ENCODE results near the gene SHISA9. TPM values are rescaled to one million over a fixed set of nuclear protein-coding genes. Genes with fewer than 3 reads are reported as not detected.
A peak's percentile ranks its signal among the peaks of the same experiment; 100 is the strongest.

SHISA9 gene
- polyA plus RNA-seq, 6 donors from 2014 or later = not detected

- no peak for DNase-seq
- peaks cover 0 to 4% (median 0%) of the 10 kb centered on the region in 3 donors for H3K27me3 Mint-ChIP-seq
- ATAC-seq (ENCODE audit: low read depth in 2 of 2) = no peak
- H3K4me1 Mint-ChIP-seq = no peaks in the 10 kb centered on the region
- no peak overlapping the region for H3K27ac Mint-ChIP-seq
- no peaks in the 10 kb centered on the region for H3K36me3 Mint-ChIP-seq
- no peak overlapping the region for H3K4me3 Mint-ChIP-seq
- peaks cover 4 to 14% (median 9%) of the 10 kb centered on the region in 7 donors for H3K9me3 Mint-ChIP-seq
Observed at GRCh38 chr16:13083681-13084080, 182.3 kb downstream of the SHISA9 start.

- no peak overlapping the region for H3K27ac Mint-ChIP-seq
- H3K9me3 Mint-ChIP-seq = peaks cover 4 to 19% (median 9%) of the 10 kb centered on the region in 7 donors
- H3K4me3 Mint-ChIP-seq = no peak overlapping the region
- peaks cover 0 to 4% (median 0%) of the 10 kb centered on the region in 3 donors for H3K27me3 Mint-ChIP-seq
- no peaks in the 10 kb centered on the region for H3K4me1 Mint-ChIP-seq
- no peak for DNase-seq
- no peaks in the 10 kb centered on the region for H3K36me3 Mint-ChIP-seq
- ATAC-seq (ENCODE audit: low read depth in 2 of 2) = no peak
Observed at GRCh38 chr16:13084331-13084730, 182.9 kb downstream of the SHISA9 start.

GRCh38 chr16:13093661-13094060 is 192.3 kb downstream of the SHISA9 start:
- peaks cover 0 to 15% of the 10 kb centered on the region in 2 donors for H3K36me3 Mint-ChIP-seq
- no peak overlapping the region for H3K27ac Mint-ChIP-seq

GRCh38 chr16:13095061-13095460 is 193.7 kb downstream of the SHISA9 start:
- Mint-ChIP-seq H3K4me3 (no peak overlapping the region), H3K36me3 (peaks cover 0 to 15% of the 10 kb centered on the region in 2 donors), H3K4me1 (no peaks in the 10 kb centered on the region), H3K27ac (no peak overlapping the region), H3K9me3 (peaks cover 4 to 32% (median 21%) of the 10 kb centered on the region in 7 donors), H3K27me3 (peaks cover 0 to 5% (median 0%) of the 10 kb centered on the region in 3 donors)
- no peak for DNase-seq
- no peak for ATAC-seq (ENCODE audit: low read depth in 2 of 2)

More at GRCh38 chr16:13093661-13094060, 192.3 kb downstream of the SHISA9 start:
- Mint-ChIP-seq H3K27me3 (peaks cover 0 to 5% (median 0%) of the 10 kb centered on the region in 3 donors), H3K9me3 (peaks cover 8 to 41% (median 24%) of the 10 kb centered on the region in 7 donors), H3K4me1 (no peaks in the 10 kb centered on the region), H3K4me3 (no peak overlapping the region)
- ATAC-seq (ENCODE audit: low read depth in 2 of 2) (no peak), DNase-seq (no peak)

- H3K36me3 Mint-ChIP-seq = no peaks in the 10 kb centered on the region
- no peak overlapping the region for H3K4me3 Mint-ChIP-seq
- DNase-seq (no peak), ATAC-seq (ENCODE audit: low read depth in 2 of 2) (no peak)
- peaks cover 0 to 5% (median 4%) of the 10 kb centered on the region in 3 donors for H3K27me3 Mint-ChIP-seq
- H3K27ac Mint-ChIP-seq = no peak overlapping the region
- H3K9me3 Mint-ChIP-seq = peaks cover 0 to 11% (median 6%) of the 10 kb centered on the region in 7 donors
- no peaks in the 10 kb centered on the region for H3K4me1 Mint-ChIP-seq
Observed at GRCh38 chr16:13098536-13098935, 197.1 kb downstream of the SHISA9 start.

GRCh38 chr16:13099822-13100221 is 198.4 kb downstream of the SHISA9 start:
- Mint-ChIP-seq H3K27me3 (peaks cover 0 to 5% (median 4%) of the 10 kb centered on the region in 3 donors), H3K4me1 (no peaks in the 10 kb centered on the region), H3K9me3 (peaks cover 0 to 15% (median 9%) of the 10 kb centered on the region in 7 donors), H3K36me3 (no peaks in the 10 kb centered on the region), H3K27ac (no peak overlapping the region), H3K4me3 (no peak overlapping the region)
- no peak for ATAC-seq (ENCODE audit: low read depth in 2 of 2)
- DNase-seq = no peak

GRCh38 chr16:13100970-13101369 is 199.6 kb downstream of the SHISA9 start:
- Mint-ChIP-seq H3K9me3 (peaks cover 4 to 16% (median 13%) of the 10 kb centered on the region in 7 donors), H3K27me3 (peaks cover 0 to 5% (median 4%) of the 10 kb centered on the region in 3 donors), H3K36me3 (no peaks in the 10 kb centered on the region), H3K4me3 (no peak overlapping the region), H3K27ac (peak overlapping the region in 1 of 6 donors; percentile 50), H3K4me1 (no peaks in the 10 kb centered on the region)
- DNase-seq = no peak
- no peak for ATAC-seq (ENCODE audit: low read depth in 2 of 2)

- peaks cover 4 to 22% (median 14%) of the 10 kb centered on the region in 7 donors for H3K9me3 Mint-ChIP-seq
- peaks cover 0 to 5% (median 4%) of the 10 kb centered on the region in 3 donors for H3K27me3 Mint-ChIP-seq
- H3K27ac Mint-ChIP-seq = no peak overlapping the region
- DNase-seq = no peak
- no peak for ATAC-seq (ENCODE audit: low read depth in 2 of 2)
- H3K4me1 Mint-ChIP-seq = no peaks in the 10 kb centered on the region
- no peak overlapping the region for H3K4me3 Mint-ChIP-seq
- no peaks in the 10 kb centered on the region for H3K36me3 Mint-ChIP-seq
Observed at GRCh38 chr16:13101828-13102227, 200.4 kb downstream of the SHISA9 start.

- ATAC-seq (ENCODE audit: low read depth in 2 of 2) (no peak), DNase-seq (no peak)
- peaks cover 0 to 5% (median 4%) of the 10 kb centered on the region in 3 donors for H3K27me3 Mint-ChIP-seq
- H3K27ac Mint-ChIP-seq = no peak overlapping the region
- peaks cover 4 to 24% (median 13%) of the 10 kb centered on the region in 7 donors for H3K9me3 Mint-ChIP-seq
- H3K4me3 Mint-ChIP-seq = no peak overlapping the region
- no peaks in the 10 kb centered on the region for H3K4me1 Mint-ChIP-seq
- H3K36me3 Mint-ChIP-seq = no peaks in the 10 kb centered on the region
Observed at GRCh38 chr16:13102401-13102800, 201.0 kb downstream of the SHISA9 start.

- peaks cover 4 to 24% (median 13%) of the 10 kb centered on the region in 7 donors for H3K9me3 Mint-ChIP-seq
- H3K4me1 Mint-ChIP-seq = no peaks in the 10 kb centered on the region
- no peak for DNase-seq
- H3K27me3 Mint-ChIP-seq = peaks cover 0 to 4% (median 0%) of the 10 kb centered on the region in 3 donors
- ATAC-seq (ENCODE audit: low read depth in 2 of 2) = no peak
- peak overlapping the region in 1 of 6 donors; percentile 27 for H3K27ac Mint-ChIP-seq
- no peak overlapping the region for H3K4me3 Mint-ChIP-seq
- no peaks in the 10 kb centered on the region for H3K36me3 Mint-ChIP-seq
Observed at GRCh38 chr16:13103831-13104530, 202.6 kb downstream of the SHISA9 start.

- Mint-ChIP-seq H3K4me3 (no peak overlapping the region), H3K4me1 (no peaks in the 10 kb centered on the region), H3K9me3 (peaks cover 4 to 24% (median 13%) of the 10 kb centered on the region in 7 donors), H3K36me3 (no peaks in the 10 kb centered on the region), H3K27ac (no peak overlapping the region), H3K27me3 (peaks cover 0 to 4% (median 0%) of the 10 kb centered on the region in 3 donors)
- DNase-seq (no peak), ATAC-seq (ENCODE audit: low read depth in 2 of 2) (no peak)
Observed at GRCh38 chr16:13104772-13105171, 203.4 kb downstream of the SHISA9 start.

- Mint-ChIP-seq H3K27me3 (peaks cover 0 to 4% (median 0%) of the 10 kb centered on the region in 3 donors), H3K9me3 (peaks cover 4 to 24% (median 13%) of the 10 kb centered on the region in 7 donors), H3K36me3 (no peaks in the 10 kb centered on the region), H3K4me3 (no peak overlapping the region), H3K27ac (no peak overlapping the region), H3K4me1 (no peaks in the 10 kb centered on the region)
- DNase-seq (no peak), ATAC-seq (ENCODE audit: low read depth in 2 of 2) (no peak)
Observed at GRCh38 chr16:13105427-13105826, 204.0 kb downstream of the SHISA9 start.

GRCh38 chr16:13106464-13106863 is 205.1 kb downstream of the SHISA9 start:
- DNase-seq = no peak
- no peak for ATAC-seq (ENCODE audit: low read depth in 2 of 2)
- H3K36me3 Mint-ChIP-seq = no peaks in the 10 kb centered on the region
- no peaks in the 10 kb centered on the region for H3K4me1 Mint-ChIP-seq
- no peak overlapping the region for H3K27ac Mint-ChIP-seq
- H3K27me3 Mint-ChIP-seq = peaks cover 0 to 4% (median 0%) of the 10 kb centered on the region in 3 donors
- H3K9me3 Mint-ChIP-seq = peaks cover 4 to 24% (median 13%) of the 10 kb centered on the region in 7 donors
- no peak overlapping the region for H3K4me3 Mint-ChIP-seq

GRCh38 chr16:13108126-13108525 is 206.7 kb downstream of the SHISA9 start:
- Mint-ChIP-seq H3K36me3 (no peaks in the 10 kb centered on the region), H3K27me3 (no peaks in the 10 kb centered on the region), H3K9me3 (peaks cover 4 to 24% (median 11%) of the 10 kb centered on the region in 7 donors), H3K4me3 (no peak overlapping the region), H3K4me1 (no peaks in the 10 kb centered on the region), H3K27ac (no peak overlapping the region)
- DNase-seq = no peak
- ATAC-seq (ENCODE audit: low read depth in 2 of 2) = no peak

All from naive B cell (primary cell).